Thyroid gland (tissue), 4 donors: ENCODE data around the gene DCT. TPM values are rescaled to one million over a fixed set of nuclear protein-coding genes. Genes with fewer than 3 reads are reported as not detected.

Experiments used
- DNase-seq, 2 donors: peaks; one replicate each; pipeline ENCODE4 v3.0.0-alpha.2; 2019
- H3K27ac ChIP-seq, 3 donors: fragments of 200-600 bp; sonication (generic); 1 replicate in 2 of 3; 2 replicates in 1 of 3; pipeline ENCODE4 v1.5.1; 2016 to 2019; ENCODE audit warnings: mild to moderate bottlenecking in 1 of 3, moderate library complexity in 1 of 3
- H3K27me3 ChIP-seq: fragments of 200-600 bp; sonication (generic); one replicate; pipeline ENCODE4 v1.5.1; 2019
- H3K36me3 ChIP-seq, 2 donors: fragments of 200-600 bp; sonication (generic); one replicate each; pipeline ENCODE4 v1.5.1; 2016 to 2019
- H3K4me1 ChIP-seq, 2 donors: fragments of 200-600 bp; sonication (generic); one replicate each; pipeline ENCODE4 v1.5.1; 2017 to 2019
- H3K4me3 ChIP-seq, 3 donors: fragments of 200-600 bp; sonication (generic); replicated peaks in 1 of 3; 1 replicate in 2 of 3; 2 replicates in 1 of 3; pipeline ENCODE4 v1.5.1; 2016; ENCODE audit warnings: mild to moderate bottlenecking in 1 of 3
- H3K9me3 ChIP-seq: fragments of 200-600 bp; sonication (generic); one replicate; pipeline ENCODE4 v1.5.1; 2017
- POLR2A ChIP-seq, 2 donors: fragments of 450-650 bp; IDR thresholded peaks; one replicate each; pipeline ENCODE4 v1.6.1; 2017; ENCODE audit warnings: antibody characterized with exemption in 2 of 2, mild to moderate bottlenecking in 2 of 2, moderate library complexity in 1 of 2
- WGBS, 2 donors: methylation state at CpG; one replicate each; pipeline ENCODE4 v1.1.5; 2017; 5-methylcytosine and 5-hydroxymethylcytosine counted together
- intact Hi-C: fragments of 100-400 bp; cut with DNase I; formaldehyde crosslinking; loops from one replicate; pipeline ENCODE4 v1.15.1; 2023
- total RNA-seq, 4 donors: library from RNA; depleted of rRNA; stranded (reverse); fragments of >200 nt; gene quantifications; one replicate each; pipeline ENCODE4 v1.2.3, GENCODE V29; 2016
- TF ChIP-seq, protein P1 (sequence below), 6 experiments: fragments of 200-600 bp in 3 of 6; fragments of 450-650 bp in 3 of 6; sonication (generic) in 3 of 6; IDR thresholded peaks; one replicate each; pipeline ENCODE4 v1.5.1; 2016 to 2019; ENCODE audit warnings: antibody characterized with exemption in 6 of 6, mild to moderate bottlenecking in 2 of 6, inconsistent platforms in 1 of 6, moderate library complexity in 1 of 6

DCT gene
- total RNA-seq, 4 donors from 2014 or later, result 0.11 to 0.40 (median 0.20) TPM; not detected in 1

DNA sequence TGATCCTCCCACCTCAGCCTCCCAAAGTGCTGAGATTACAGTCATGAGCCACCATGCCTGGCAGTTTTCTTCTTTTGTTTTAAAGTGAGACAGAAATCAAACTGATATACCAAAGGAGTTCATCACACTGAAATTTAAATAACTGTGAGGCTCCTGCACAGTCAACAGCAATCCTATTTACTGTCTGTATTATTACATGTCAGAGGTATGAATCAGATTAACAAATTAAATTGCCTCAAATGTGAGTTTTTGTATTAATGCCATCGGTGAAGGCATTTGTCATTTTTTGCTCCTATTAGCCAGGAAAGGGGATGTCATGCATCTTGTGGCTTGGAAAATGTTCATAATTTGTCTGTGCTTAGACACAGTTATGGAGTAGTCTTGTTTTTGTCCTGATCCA is 20.4 kb downstream of the DCT start:
- TF ChIP-seq, protein P1, sequence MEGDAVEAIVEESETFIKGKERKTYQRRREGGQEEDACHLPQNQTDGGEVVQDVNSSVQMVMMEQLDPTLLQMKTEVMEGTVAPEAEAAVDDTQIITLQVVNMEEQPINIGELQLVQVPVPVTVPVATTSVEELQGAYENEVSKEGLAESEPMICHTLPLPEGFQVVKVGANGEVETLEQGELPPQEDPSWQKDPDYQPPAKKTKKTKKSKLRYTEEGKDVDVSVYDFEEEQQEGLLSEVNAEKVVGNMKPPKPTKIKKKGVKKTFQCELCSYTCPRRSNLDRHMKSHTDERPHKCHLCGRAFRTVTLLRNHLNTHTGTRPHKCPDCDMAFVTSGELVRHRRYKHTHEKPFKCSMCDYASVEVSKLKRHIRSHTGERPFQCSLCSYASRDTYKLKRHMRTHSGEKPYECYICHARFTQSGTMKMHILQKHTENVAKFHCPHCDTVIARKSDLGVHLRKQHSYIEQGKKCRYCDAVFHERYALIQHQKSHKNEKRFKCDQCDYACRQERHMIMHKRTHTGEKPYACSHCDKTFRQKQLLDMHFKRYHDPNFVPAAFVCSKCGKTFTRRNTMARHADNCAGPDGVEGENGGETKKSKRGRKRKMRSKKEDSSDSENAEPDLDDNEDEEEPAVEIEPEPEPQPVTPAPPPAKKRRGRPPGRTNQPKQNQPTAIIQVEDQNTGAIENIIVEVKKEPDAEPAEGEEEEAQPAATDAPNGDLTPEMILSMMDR (IDR thresholded peaks at IDR 0.05), result no peak
- TF ChIP-seq POLR2A (IDR thresholded peaks at IDR 0.05), result no peak
- no peaks in the 10 kb centered on the region for H3K9me3 ChIP-seq
- no peak overlapping the region for H3K4me3 ChIP-seq
- no peak for DNase-seq
- H3K27ac ChIP-seq, result no peak overlapping the region
- intact Hi-C loops, result no loop called here
- H3K27me3 ChIP-seq, result no peaks in the 10 kb centered on the region
- H3K4me1 ChIP-seq, result no peaks in the 10 kb centered on the region
- WGBS, 2 donors, result 94 to 100% methylated on average over 1 of the region's 1 CpG
- H3K36me3 ChIP-seq, result no peaks in the 10 kb centered on the region

DNA sequence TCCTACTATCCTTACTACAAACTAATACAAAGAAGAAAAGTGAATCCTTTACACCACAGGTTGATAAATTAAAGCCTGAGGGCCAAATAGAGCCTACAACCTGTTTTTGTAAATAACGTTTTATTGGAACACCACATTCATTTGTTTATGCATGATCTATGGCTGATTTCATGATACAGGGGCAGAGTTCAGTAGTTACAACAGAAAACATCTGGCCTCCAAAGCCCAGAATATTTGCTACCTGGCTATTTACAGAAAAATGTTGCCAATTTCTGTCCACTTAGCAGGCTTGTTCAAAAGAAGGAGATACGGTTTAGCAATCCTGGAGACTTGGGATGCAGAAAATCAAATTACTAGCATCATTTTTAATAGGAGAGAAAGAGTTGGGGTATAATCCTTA is 24.1 kb downstream of the DCT start:
- no peak overlapping the region for H3K4me3 ChIP-seq
- no peak overlapping the region for H3K27ac ChIP-seq
- TF ChIP-seq, protein P1 (IDR thresholded peaks at IDR 0.05), result no peak
- no peak for TF ChIP-seq POLR2A (IDR thresholded peaks at IDR 0.05)
- no peaks in the 10 kb centered on the region for H3K4me1 ChIP-seq
- H3K36me3 ChIP-seq, result no peaks in the 10 kb centered on the region
- no peak for DNase-seq
- intact Hi-C loops, result no loop called here
- no peaks in the 10 kb centered on the region for H3K27me3 ChIP-seq
- 68 to 80% methylated on average over 2 of the region's 2 CpGs for WGBS, 2 donors
- no peaks in the 10 kb centered on the region for H3K9me3 ChIP-seq

DNA sequence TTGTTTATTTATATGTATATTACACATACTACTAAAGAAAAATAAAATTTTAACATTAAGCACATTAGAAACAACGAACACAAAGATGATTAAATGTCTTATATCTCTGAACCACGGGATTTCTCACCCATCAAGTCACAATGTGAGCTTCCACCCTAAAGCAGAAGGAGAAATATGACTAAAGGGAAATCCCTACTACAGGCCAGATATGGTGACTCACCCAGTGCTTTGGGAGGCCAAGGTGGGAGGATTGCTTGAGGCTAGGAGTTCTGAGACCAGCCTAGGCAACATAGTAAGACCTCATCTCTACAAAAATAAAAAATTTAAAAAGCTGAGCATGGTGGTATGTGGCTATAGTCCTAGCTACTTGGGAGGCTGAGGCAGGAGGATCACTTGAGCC is 24.6 kb downstream of the DCT start:
- WGBS, 2 donors, result 75 to 87% methylated on average over 2 of the region's 2 CpGs
- no peak overlapping the region for H3K4me3 ChIP-seq
- TF ChIP-seq POLR2A (IDR thresholded peaks at IDR 0.05), result no peak
- TF ChIP-seq, protein P1 (IDR thresholded peaks at IDR 0.05), result no peak
- DNase-seq, result no peak
- H3K27ac ChIP-seq, result no peak overlapping the region
- no peaks in the 10 kb centered on the region for H3K27me3 ChIP-seq
- intact Hi-C loops, result no loop called here
- H3K9me3 ChIP-seq, result no peaks in the 10 kb centered on the region
- H3K4me1 ChIP-seq, result no peaks in the 10 kb centered on the region
- H3K36me3 ChIP-seq, result no peaks in the 10 kb centered on the region

DNA sequence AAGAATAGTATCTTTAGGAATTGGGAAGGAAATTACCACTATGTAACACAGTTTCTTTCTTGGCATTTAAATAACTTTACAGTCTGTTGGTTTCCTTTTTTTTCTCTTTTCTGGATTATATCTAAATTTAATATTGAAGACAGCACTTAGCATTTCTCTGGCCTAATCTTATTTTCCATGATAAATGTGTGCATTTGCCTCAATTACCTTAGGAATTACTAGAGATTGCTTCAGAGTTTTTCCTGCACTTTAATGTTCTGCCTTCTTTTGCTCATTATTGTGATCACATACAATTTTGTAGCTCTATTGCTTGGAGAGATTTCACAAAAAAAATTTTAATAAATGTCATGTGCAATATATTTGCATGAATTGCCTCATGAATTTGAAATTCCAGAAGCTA is 25.1 kb downstream of the DCT start:
- Histone ChIP-seq H3K4me1 (no peaks in the 10 kb centered on the region), H3K27me3 (no peaks in the 10 kb centered on the region), H3K4me3 (no peak overlapping the region), H3K27ac (no peak overlapping the region), H3K9me3 (no peaks in the 10 kb centered on the region), H3K36me3 (no peaks in the 10 kb centered on the region)
- no peak for DNase-seq
- TF ChIP-seq, protein P1 (IDR thresholded peaks at IDR 0.05), result no peak
- no peak for TF ChIP-seq POLR2A (IDR thresholded peaks at IDR 0.05)
- intact Hi-C loops, result no loop called here

DNA sequence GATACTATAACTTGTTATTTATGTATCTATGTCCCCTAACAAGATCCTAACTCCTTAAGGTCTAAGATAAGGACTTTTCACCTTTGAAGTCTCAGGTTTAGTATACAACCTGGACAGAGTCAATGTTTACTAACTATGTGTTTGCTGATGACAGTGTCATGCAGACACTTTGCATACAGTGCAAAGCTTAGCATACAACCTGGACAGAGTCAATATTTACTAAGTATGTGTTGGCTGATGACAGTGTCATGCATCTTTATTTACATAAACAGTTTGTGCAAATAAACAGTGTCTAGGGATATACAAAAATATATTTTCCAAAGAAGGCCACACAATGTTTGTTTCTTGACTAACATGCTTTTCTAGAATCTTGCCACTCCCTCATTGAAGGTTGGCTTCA is 34.7 kb downstream of the DCT start:
- no peak for DNase-seq
- intact Hi-C loops, result no loop called here
- Histone ChIP-seq H3K27ac (no peak overlapping the region), H3K27me3 (no peaks in the 10 kb centered on the region), H3K9me3 (no peaks in the 10 kb centered on the region), H3K4me3 (no peak overlapping the region), H3K36me3 (no peaks in the 10 kb centered on the region), H3K4me1 (no peaks in the 10 kb centered on the region)
- TF ChIP-seq, protein P1 (IDR thresholded peaks at IDR 0.05), result no peak
- no peak for TF ChIP-seq POLR2A (IDR thresholded peaks at IDR 0.05)
